Thyroid gland (tissue), 4 donors: Measurements from ENCODE around the gene CHL1. TPM values are rescaled to one million over a fixed set of nuclear protein-coding genes. Genes with fewer than 3 reads are reported as not detected.
"Not testable (repeated sequence)": the region's sequence is repeated elsewhere in the genome, so short reads cannot be mapped to it uniquely, and the experiment has no call there.

Source experiments
- DNase-seq, 2 donors: peaks; one replicate each; pipeline ENCODE4 v3.0.0-alpha.2; 2019
- H3K27ac ChIP-seq, 3 donors: fragments of 200-600 bp; sonication (generic); 1 replicate in 2 of 3; 2 replicates in 1 of 3; pipeline ENCODE4 v1.5.1; 2016 to 2019; ENCODE audit warnings: mild to moderate bottlenecking in 1 of 3, moderate library complexity in 1 of 3
- H3K27me3 ChIP-seq: fragments of 200-600 bp; sonication (generic); one replicate; pipeline ENCODE4 v1.5.1; 2019
- H3K36me3 ChIP-seq, 2 donors: fragments of 200-600 bp; sonication (generic); one replicate each; pipeline ENCODE4 v1.5.1; 2016 to 2019
- H3K4me1 ChIP-seq, 2 donors: fragments of 200-600 bp; sonication (generic); one replicate each; pipeline ENCODE4 v1.5.1; 2017 to 2019
- H3K4me3 ChIP-seq, 3 donors: fragments of 200-600 bp; sonication (generic); replicated peaks in 1 of 3; 1 replicate in 2 of 3; 2 replicates in 1 of 3; pipeline ENCODE4 v1.5.1; 2016; ENCODE audit warnings: mild to moderate bottlenecking in 1 of 3
- H3K9me3 ChIP-seq: fragments of 200-600 bp; sonication (generic); one replicate; pipeline ENCODE4 v1.5.1; 2017
- CTCF ChIP-seq, 6 experiments: fragments of 200-600 bp in 3 of 6; fragments of 450-650 bp in 3 of 6; sonication (generic) in 3 of 6; IDR thresholded peaks; one replicate each; pipeline ENCODE4 v1.5.1; 2016 to 2019; ENCODE audit warnings: antibody characterized with exemption in 6 of 6, mild to moderate bottlenecking in 2 of 6, inconsistent platforms in 1 of 6, moderate library complexity in 1 of 6
- POLR2A ChIP-seq, 2 donors: fragments of 450-650 bp; IDR thresholded peaks; one replicate each; pipeline ENCODE4 v1.6.1; 2017; ENCODE audit warnings: antibody characterized with exemption in 2 of 2, mild to moderate bottlenecking in 2 of 2, moderate library complexity in 1 of 2
- WGBS, 2 donors: methylation state at CpG; one replicate each; pipeline ENCODE4 v1.1.5; 2017; 5-methylcytosine and 5-hydroxymethylcytosine counted together
- intact Hi-C: fragments of 100-400 bp; cut with DNase I; formaldehyde crosslinking; loops from one replicate; pipeline ENCODE4 v1.15.1; 2023
- total RNA-seq, 4 donors: library from RNA; depleted of rRNA; stranded (reverse); fragments of >200 nt; gene quantifications; one replicate each; pipeline ENCODE4 v1.2.3, GENCODE V29; 2016

The CHL1 gene
- total RNA-seq, 4 donors from 2014 or later, result 3.1 to 5.0 (median 4.3) TPM

DNA sequence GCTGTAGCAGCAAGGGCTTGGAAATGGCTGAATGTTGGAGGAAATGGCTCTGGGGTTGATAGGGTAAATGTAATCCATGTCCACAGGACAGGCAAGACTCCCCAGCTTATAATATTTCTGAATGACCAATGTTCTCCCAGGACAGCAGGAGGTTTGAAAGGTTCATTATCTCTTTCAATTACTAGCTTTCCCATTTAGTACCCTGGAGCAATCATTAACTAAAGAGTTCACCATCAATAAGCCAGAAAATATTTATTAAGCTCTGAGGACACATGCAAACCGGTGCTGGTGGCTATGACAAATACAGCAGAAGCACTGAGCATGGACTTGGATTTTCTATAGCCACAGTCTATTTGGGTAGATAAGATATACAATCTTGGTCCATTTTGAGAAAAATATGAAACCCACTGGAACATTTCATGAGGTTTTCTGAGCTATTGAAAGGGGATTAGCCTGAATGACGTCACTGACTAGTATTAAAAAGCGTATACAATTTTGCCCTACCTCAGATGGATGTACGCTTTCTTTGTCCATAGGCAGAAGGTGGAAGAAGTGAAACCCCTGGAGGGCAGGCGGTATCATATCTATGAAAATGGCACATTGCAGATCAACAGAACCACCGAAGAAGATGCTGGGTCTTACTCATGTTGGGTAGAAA is 166.2 kb downstream of the CHL1 start:
- WGBS, 2 donors, result 88 to 90% methylated on average over 6 of the region's 6 CpGs

GRCh38 chr3:364287-364686 is 167.7 kb downstream of the CHL1 start:
- Histone ChIP-seq H3K36me3 (no peaks in the 10 kb centered on the region), H3K27ac (no peak overlapping the region), H3K27me3 (no peaks in the 10 kb centered on the region), H3K4me1 (no peaks in the 10 kb centered on the region), H3K9me3 (no peaks in the 10 kb centered on the region), H3K4me3 (no peak overlapping the region)
- intact Hi-C loops, result no loop called here
- 81 to 82% methylated on average over 4 of the region's 4 CpGs for WGBS, 2 donors
- TF ChIP-seq POLR2A (IDR thresholded peaks at IDR 0.05) (no peak), CTCF (IDR thresholded peaks at IDR 0.05) (no peak)
- DNase-seq, result no peak

More for the DNA sequence above, 166.2 kb downstream of the CHL1 start:
- H3K4me1 ChIP-seq, result no peaks in the 10 kb centered on the region
- H3K27ac ChIP-seq, result no peak overlapping the region
- DNase-seq, result no peak
- no peak overlapping the region for H3K4me3 ChIP-seq
- no peaks in the 10 kb centered on the region for H3K36me3 ChIP-seq
- no peaks in the 10 kb centered on the region for H3K9me3 ChIP-seq
- TF ChIP-seq CTCF (IDR thresholded peaks at IDR 0.05) (no peak), POLR2A (IDR thresholded peaks at IDR 0.05) (no peak)
- H3K27me3 ChIP-seq, result no peaks in the 10 kb centered on the region
- intact Hi-C loops, result no loop called here

DNA sequence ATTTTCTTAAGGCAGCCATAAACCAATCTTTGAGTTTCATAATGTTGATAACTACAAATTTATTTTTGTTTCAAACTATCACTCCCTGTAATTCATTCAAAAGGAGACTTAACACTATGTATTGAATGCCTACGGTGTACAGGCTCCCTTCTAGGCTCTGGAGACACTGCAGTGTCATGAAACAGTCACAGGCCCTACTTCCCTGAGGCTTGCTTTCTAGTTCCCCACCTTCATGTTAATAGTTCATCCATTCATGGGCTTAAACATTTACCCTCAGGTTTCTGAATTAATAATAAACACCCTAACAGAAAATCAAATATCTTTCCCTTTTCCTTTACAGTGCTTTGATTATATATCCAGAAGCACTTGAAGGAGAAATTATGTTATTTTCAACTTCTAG is 168.7 kb downstream of the CHL1 start:
- no peak overlapping the region for H3K27ac ChIP-seq
- DNase-seq, result no peak
- H3K4me3 ChIP-seq, result no peak overlapping the region
- no peaks in the 10 kb centered on the region for H3K9me3 ChIP-seq
- no peak for TF ChIP-seq POLR2A (IDR thresholded peaks at IDR 0.05)
- TF ChIP-seq CTCF (IDR thresholded peaks at IDR 0.05), result no peak
- intact Hi-C loops, result no loop called here
- no peaks in the 10 kb centered on the region for H3K27me3 ChIP-seq
- 76 to 77% methylated on average over 1 of the region's 1 CpG for WGBS, 2 donors
- H3K36me3 ChIP-seq, result no peaks in the 10 kb centered on the region
- H3K4me1 ChIP-seq, result no peaks in the 10 kb centered on the region

- H3K9me3 ChIP-seq, H3K4me3 ChIP-seq, H3K27me3 ChIP-seq, H3K36me3 ChIP-seq, DNase-seq, H3K27ac ChIP-seq, intact Hi-C loops, H3K4me1 ChIP-seq: not testable (repeated sequence)
- WGBS, 2 donors, result 38 to 58% methylated on average over 7 of the region's 7 CpGs
These were observed 169.7 kb downstream of the CHL1 start for GRCh38 chr3:366253-366652.

- WGBS, 2 donors, result 68 to 75% methylated on average over 4 to 6 of the region's 6 CpGs
- intact Hi-C loops, result no loop called here
- no peak for DNase-seq
These were observed 176.7 kb downstream of the CHL1 start for GRCh38 chr3:373193-373779.

More at GRCh38 chr3:373193-373779, 176.7 kb downstream of the CHL1 start:
- Histone ChIP-seq H3K4me3 (no peak overlapping the region), H3K4me1 (no peaks in the 10 kb centered on the region), H3K27me3 (no peaks in the 10 kb centered on the region), H3K36me3 (no peaks in the 10 kb centered on the region), H3K27ac (no peak overlapping the region), H3K9me3 (no peaks in the 10 kb centered on the region)
- TF ChIP-seq POLR2A (IDR thresholded peaks at IDR 0.05), result no peak
- no peak for TF ChIP-seq CTCF (IDR thresholded peaks at IDR 0.05)
